ELR (cell line): ENCODE data around the gene HVCN1.
"Not testable (repeated sequence)": the region's sequence is repeated elsewhere in the genome, so short reads cannot be mapped to it uniquely, and the experiment has no call there.

Experiments
- DNase-seq: peaks from one replicate; pipeline ENCODE4 v3.0.0-alpha.2; 2015; ENCODE audit warnings: low read depth

HVCN1 gene

DNA sequence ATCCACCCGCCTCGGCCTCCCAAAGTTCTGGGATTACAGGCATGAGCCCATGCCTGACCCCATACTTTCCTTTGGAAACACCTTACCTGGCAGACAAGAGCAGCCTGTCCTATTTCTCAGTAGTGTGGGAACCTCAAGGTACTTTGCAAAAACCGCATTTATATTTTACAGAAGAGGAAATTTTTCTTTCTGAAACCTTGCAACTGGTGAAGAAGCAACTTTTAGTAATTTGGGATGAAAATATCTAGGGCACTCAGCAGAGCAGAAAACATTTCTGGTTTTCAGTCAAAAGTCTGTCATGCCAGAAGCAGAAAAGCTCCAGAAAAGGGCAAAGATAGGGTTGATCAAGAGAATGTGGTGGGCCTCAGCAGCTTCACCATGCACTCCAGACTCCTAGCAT is 21.2 kb downstream of the HVCN1 start:
- no peak for DNase-seq

DNA sequence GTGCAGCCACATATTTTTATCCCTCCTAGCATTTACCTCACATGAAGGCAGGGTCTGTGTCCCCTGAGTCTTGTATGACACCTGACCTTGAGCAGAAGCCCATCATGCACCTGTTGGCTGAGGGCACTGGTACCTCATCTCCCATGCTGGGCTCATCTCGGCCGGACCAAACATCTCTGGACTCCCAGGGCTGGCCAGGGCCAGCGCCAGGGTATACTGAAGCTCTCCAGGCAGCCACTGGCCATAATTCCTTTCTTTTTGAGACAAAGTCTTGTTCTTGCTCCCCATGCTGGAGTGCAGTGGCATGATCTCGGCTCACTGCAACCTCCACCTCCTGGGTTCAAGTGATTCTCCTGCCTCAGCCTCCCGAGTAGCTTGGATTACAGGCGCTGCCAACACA is 22.0 kb downstream of the HVCN1 start:
- DNase-seq = no peak

DNA sequence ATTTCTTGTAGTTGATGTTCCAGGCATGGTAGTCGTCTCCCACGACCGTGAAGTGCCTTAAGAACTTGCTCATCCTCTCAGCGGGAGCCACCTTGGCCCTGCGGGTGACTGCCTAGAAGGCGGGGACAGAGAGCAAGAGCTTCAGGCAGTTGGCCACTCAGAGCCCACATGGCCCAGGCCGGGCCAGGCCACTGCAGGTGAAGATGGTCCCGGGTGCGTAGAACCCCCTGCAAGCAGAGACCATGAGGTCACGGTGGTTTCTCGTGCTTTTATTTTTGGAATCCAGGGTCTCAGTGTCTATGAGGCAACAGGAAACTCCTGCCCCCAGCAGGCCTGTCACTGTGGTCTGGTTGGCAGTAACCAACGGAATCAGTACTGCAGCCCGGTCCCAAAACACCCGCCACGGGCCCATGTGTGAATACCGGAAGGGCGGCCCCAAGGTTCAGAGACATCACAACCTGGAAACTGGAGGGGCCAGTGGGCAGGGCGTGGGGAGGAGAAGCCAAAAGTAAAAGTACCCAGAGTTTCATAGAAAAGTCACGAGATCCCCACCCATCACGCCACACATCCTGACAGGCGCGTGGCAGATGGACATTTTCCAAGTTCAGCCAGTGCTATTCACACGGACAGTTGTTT is 27.5 kb downstream of the HVCN1 start:
- no peak for DNase-seq

DNA sequence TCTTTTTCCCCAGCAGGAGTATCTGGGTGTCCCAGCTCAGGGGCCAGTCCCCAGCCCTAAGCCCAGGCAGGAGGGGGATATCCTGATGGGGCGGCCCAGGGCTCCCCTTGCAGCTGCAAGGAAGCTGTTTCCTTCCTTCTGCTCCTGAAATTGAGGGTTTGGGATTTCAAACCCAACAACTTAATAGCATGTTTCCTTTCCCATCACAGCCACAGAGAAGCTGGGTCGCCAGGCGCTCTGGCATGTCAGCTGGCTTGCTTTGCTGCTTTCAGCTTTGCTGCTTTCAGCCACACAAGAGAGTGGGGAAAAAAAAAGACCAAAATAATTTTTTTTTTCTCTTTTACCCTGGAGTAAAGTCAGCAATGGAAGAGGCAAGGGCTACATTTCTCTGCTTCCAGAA is 30.0 kb downstream of the HVCN1 start:
- DNase-seq = no peak

DNA sequence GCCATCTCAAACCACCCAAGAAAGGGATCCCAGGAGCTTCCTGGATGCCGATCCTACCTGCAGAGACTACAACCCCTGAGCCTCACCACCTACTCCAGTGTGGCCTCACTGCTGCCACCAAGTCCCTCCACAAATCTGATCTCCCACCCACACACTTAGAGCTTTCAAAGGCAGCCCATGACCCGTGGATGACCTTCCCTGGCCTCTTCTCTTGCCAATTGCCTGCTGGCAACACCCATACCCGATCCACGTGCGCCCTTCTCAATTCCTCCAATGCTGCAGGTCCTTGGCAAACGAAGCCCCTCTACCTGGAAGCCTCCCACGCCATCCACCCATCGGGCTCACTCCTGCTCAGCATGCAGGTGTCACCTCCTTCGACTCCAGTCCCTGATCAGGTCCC is 30.7 kb downstream of the HVCN1 start:
- no peak for DNase-seq

DNA sequence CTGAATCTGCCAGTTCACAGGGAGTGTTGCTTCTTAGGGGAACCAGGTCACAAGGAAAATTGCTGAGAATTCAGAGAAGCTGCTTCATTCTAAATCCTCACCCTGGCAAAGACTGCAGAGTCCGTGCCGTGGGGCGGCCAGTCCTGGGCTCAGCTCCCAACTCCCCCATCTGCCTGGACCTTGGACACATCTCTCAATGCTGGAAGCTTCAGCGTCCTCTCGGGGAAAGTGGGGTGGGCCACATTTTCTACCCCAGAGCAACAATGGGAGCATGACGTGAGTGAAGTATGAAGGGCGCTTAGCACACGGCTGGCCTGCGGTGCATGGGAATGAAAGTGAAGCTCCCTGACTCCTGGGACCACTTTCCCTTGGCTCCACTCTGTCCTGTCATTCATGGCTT is 31.2 kb downstream of the HVCN1 start:
- DNase-seq = no peak

DNA sequence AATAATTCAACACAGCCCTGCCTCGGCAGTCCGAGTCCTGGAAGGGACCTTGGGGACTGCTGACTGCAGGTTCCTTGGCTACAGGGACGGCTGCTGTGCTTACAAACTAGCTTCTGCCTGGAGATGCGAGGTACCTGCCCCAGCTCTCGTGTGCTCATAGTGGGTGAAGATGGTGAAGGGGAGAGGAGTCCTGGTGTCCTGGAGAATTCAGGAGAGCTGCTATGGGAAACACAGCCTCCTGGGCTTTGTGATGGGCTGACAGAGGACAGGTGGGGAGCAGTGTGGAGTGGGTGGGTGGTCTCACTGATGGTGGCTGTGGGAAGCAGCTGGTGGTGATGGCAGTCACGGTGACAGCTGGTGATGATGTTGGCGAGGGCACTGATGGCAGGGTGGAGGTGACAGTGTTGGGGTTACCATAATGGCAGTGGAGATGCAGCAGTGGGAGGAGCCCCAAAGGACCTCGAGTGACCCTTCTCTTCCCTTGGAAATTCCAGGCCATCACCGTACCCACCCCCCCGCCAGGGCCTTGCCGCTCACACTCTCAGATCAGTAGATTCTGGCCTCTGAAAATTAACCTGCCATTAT is 32.8 kb downstream of the HVCN1 start:
- no peak for DNase-seq

DNA sequence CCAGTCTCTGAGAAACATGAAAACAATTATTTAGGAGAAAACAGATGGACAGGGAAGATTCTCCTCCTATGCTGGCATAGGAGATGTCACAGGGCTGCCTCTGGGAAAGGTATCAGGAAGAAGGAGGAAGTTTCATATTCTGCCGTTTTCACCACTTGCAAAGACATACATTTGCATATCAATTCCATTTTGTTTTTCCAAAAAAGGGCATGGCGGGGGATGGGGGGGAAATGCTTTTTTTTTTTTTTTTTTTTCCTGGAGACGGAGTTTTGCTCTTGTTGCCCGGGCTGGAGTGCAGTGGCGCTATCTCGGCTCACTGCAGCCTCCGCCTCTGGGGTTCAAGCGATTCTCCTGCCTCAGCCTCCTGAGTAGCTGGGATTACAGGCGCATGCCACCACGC is 34.7 kb downstream of the HVCN1 start:
- not testable (repeated sequence) for DNase-seq

DNA sequence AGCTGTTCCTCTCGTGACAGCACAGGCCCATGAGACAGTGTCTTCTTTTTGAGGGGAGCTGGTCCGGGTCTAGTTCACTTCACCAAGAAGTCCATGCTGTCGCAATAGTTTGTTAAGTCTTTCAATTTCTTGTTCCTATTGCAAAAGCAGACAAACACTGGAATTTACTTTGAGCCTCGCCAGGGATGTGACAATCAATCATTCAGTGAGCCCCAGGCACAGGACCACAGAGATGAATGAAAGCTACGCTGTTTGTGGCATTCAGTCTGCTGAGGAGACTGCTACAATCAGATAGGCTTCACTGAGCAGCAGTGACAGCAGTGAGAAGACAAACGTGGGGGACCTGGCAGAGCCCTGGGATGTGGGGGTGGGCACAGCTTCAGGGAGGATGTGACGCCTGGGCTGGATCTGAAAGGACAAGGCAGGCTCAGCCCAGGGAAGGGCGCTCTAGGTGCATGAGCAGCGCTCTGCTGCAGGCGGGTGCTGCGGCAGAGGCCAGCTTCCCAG is 39.5 kb downstream of the HVCN1 start:
- no peak for DNase-seq

DNA sequence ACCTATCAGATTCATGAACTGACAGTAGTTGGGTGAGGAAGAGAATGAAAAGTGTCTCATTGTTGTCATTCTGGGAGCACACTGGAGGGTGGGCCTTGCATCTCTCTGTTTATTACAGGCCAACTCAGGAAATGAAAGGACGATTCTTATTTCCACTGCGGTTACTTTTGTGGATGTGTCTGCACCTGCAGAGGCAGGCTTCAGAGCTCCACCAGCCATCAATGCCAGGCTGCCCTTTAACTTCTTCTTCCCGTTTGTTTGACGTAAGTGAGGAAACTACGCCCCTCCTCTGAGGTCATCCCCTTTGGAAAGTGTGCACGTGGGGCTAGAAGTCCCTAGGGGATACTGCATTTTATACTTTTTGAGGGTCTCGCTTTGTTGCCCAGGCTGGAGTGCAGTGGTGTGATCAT is 41.3 kb downstream of the HVCN1 start:
- DNase-seq = no peak

DNA sequence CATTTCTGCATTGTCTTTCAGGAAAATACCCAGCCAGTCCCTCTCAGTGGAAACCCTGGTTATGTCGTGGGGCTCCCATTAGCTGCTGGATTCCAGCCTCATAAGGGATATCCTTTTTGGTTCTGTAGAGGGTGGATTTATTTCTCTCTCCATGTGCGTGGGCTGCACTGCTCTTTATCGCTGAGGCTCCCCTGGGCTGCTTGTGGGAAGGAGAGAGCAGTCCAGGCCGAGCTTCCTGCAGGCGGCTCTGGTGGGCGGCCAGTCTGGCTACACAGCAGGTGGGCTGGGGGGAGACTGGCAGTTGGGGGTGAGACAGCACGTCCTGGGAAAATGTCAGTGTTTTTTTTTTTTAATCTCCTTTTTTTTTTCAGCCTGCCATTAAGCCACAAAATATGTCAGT is 47.4 kb downstream of the HVCN1 start:
- no peak for DNase-seq

DNA sequence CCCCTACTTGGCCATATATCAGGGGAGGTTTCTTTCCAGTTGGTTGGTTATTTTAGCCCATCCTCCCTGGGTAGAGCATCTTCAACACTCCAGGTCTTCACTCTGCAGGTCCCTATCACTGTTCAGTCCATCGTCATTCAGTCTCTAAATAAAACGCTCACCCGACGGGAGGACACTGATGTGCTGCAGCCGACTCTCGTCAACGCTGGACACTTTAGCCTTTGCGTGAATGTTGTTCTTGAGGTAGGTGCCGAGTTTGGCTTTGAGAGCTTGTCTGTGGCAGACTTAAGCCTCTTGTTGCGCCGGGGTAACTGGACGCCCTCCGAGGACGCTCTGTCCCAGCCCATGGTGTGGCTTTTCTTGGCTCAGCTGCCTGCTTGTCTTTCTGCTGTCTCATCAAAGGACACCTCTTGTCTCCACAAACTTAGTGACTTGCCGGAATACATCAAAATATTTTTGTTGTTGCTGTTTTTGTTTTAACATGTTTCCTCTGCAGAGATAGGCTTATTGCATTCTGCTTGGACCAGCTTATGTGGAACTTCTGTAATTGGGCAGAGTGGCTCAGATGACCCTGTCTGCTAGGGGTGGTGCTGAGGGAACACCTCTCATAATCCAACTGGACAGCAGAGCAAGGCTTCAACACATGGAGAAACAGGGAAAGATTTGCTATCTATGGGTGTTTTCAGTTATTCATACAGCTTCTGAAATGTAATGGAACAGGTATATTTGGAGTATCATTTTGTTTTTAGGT is 48.5 kb downstream of the HVCN1 start:
- DNase-seq = no peak

DNA sequence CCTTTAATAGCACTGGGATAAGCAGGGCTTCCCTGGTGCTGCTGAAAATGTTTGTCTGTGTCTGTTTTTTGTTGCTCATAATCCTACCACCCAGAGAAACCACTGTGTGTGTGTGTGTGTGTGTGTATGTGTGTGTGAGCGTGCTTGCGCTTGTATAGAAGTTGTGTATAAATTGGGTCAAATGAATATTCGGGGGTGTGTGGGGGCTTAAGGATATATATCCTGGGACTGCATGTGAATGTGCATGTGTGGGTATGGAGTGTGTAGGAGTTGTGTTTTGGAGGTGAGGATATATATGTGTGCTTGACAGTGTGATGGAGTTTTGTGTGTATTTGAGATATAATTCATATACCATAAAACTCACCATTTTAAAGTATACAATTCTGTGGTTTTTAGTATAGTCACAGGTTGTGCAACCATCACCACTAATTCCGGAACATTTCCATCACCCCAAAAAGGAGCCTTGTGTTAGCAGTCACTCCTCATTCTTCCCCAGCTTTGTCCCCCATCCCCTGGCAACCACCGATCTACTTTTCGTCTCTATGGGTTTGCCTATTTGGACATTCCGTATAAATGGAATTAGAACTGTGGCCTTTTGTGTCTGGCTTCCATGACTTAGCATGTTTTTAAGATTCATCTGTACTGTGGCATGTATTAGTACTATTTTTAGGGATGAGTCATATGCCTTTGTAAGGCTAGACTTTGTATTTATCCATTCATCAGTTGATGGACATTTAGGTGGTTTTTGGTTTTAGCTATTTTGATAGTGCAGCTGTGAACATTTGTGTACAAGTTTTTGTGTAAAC is 49.4 kb downstream of the HVCN1 start:
- DNase-seq = peak; percentile 51

DNA sequence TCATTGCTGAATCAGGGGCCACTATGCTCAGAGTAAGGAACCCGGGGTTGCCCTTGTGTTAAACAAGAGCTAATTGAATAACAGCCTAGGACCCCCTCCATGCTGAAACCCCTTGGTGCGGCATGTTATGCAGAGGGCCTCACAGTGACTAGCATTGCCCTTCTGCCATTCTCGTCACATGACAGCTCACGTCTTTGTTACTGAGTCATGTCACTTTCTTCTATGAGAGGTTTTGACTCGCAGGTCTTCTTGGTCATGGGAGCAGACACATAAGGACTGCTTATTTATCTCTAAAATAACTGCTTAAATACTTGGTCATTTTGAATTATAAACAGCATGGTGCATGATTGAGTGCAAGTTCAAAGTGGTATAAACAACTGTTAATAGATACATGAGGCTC is 50.1 kb downstream of the HVCN1 start:
- no peak for DNase-seq

DNA sequence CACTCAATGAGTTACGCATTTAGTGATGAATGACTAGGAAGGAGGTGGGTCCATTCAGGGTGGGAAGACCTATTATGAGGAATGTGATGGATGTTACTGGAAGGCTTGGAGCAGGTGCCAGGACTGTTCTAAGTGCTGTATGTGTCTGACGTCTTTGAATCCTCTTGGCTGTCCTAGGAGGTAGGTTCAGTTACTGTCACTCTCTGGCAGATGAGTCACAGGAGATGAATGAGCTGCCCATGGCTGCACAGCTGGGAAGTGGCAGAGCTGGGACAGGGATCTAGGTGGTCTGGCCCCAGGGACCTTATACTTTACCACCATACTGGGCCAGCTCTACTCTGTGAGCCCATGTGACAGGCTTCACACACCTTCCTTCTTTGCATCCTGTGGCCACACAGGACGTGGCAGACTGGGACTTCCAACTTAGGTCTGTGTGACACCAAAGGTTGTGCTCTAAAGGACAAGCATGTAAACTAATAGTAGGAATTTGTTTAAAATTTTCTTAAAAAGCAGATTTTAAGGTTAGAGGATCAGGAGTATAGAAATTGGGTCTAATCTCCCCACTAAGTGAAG is 51.0 kb downstream of the HVCN1 start:
- peak; percentile 7 for DNase-seq

DNA sequence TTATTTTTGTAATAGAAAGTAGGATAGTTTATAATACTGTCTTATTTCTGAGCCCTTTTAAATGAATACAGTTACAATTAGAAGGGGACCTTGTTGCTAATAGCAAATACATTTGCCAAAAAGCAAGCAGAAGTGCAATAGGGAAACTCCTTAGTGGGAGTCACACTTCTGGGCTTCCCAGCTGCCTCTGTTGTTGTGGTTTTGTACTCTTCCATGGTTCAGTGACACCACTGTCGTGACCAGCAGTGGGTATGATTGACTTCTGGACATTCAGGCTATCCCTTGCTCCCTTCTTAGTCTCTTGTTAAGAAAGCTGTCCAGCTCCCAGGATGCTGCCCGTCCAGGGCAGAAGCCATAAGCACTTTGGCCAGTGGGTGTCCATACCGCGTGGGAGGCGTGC is 52.4 kb downstream of the HVCN1 start:
- no peak for DNase-seq

DNA sequence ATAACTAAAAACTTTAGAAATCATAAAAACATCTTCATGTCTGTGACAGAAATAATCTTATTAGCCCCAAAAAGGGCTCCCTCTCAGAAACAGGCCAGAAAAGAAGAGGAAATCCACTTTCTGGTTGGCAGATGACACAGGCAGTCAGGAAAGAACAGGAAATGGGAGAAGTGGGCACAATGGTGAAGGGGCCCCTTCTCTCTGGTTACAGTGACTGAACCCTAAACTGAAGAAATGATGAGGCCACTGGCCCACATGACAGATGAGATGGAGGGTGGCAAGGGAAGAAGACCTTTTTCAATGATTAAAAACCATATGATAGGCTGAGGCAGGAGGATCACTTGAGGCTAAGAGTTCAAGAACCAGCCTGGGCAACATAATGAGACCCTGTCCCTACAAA is 53.9 kb downstream of the HVCN1 start:
- DNase-seq = no peak

DNA sequence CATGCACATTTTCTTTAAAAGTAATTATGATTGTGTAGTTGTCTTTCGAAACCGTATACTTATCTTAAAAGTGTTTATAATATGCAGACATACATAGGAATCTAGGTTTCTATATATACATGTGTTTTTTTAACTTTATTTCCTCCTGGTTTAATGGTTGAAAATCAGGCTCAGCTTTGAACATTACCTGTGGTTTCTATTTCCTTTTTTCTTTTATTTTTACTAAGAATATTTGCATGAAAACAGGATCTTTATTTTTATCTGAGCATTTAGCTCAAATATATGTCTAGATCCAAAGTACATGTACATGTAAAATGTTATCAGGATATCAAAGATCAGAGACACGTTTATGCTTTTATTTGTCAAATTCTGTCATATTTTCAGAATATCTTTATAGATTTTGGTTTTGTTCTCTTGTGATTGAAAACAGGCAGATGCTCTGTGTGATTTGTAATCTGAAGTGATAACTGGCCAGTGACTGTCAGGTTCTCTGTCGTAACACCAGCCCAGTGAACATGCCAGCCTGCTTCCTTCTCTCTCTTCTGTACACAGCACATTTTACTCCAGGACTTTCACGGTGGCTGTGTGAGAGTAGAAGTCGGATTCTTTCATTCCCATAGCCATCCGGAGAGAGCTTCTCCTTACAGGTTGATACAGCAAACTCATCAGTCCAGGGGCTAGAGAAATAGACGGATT is 61.3 kb downstream of the HVCN1 start:
- no peak for DNase-seq

DNA sequence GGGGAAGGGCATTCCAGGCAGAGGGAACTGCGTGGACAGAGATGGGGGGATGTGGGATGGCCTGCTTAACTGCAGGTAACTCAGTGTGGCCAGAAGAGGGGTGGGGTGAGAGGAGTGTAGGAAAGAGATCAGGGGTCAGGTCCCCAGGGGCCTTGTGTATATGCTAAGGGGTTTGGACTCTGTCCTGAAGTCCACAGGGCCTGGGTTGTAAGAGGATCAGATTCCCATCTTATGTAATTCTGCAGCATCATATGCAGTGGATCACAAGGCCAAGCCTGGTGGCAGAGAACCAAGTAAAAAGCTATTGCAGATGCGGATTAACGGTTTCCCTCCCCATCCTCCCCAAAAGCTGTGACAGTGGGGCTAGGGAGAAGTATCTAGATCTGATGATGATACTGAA is 66.3 kb downstream of the HVCN1 start:
- no peak for DNase-seq

DNA sequence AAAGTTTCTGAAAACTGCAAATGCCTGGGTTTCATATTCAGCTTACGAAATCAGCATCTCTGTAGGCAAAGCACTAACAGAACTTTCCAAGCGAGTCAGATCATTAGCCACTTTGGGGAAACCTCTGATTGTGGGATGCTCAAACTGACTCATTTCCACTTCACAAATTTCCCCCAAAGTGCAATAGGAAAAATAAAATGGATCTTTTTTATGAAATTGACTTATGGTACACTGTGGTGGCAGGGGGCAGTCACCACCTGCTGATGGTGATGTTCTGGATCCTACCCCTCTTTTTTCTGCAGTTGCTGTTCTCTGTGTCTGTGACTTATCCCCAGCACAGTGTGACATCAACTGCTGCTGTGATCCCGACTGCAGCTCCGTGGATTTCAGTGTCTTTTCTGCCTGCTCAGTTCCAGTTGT is 69.4 kb downstream of the HVCN1 start:
- peak; percentile 20 for DNase-seq

DNA sequence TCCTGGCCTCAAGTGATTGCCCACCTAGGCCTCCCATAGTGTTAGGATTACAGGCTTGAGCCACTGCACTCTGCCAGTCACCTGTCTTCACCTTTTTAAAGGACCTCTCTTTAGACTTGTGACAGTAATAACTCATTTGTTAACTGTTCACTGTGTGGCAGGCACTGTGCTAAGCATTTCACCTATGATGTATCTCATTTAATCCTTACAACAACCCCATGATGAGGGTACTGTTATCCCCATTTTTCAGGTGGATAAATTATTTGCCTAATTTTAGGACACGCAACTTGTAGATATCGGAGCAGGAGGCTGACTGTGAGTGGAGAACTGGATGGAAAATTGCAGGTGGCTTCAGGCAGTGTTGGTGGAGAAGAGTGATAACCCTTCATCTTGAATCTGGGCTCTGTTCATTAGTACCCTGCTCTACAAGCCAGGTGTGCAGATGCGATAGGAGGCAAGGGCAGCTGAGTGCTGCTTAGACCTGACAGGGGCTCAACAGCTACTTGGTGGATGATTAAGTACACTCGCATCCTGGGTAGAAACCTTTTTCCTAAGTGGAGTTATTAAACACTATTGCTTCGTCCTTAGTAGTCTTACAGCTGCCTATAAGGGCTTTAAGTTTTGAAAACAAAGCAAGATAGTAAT is 72.3 kb downstream of the HVCN1 start:
- no peak for DNase-seq
